MCF 10A (cell line): ENCODE measurements around the gene NFE2L2. TPM values are rescaled to one million over a fixed set of nuclear protein-coding genes. Genes with fewer than 3 reads are reported as not detected.

Experiments used
- BruUV-seq: library from RNA; stranded (reverse); fragments of 400-500 nt; replicated peaks from 2 replicates; lab custom pipeline; 2021; lab: Mats Ljungman, UMichigan
- CTCF ChIA-PET: fragments of 300-600 bp; sonication (Branson Sonifier 250); formaldehyde crosslinking; extraction: SDS; loops from one replicate; lab custom pipeline; 2021; ENCODE audit warnings: antibody characterized with exemption, inconsistent platforms; lab: Yijun Ruan, JAX
- POLR2A ChIA-PET: fragments of 300-600, 350-650 bp; sonication (Branson Sonifier 250); formaldehyde crosslinking; extraction: SDS; loops from one replicate; lab custom pipeline; 2020; ENCODE audit warnings: antibody characterized with exemption, inconsistent platforms; lab: Yijun Ruan, JAX
- DNase-seq: peaks from one replicate; pipeline ENCODE4 v3.0.0-alpha.2; 2018; ENCODE audit not compliant: unreplicated experiment
- H3K27ac Mint-ChIP-seq: one replicate; pipeline ENCODE4 v1.8.0; 2022; ENCODE audit warnings: mild to moderate bottlenecking, low read depth, mixed read lengths; ENCODE audit not compliant: unreplicated experiment
- H3K27me3 Mint-ChIP-seq: one replicate; pipeline ENCODE4 v1.8.0; 2022; ENCODE audit warnings: mixed read lengths; ENCODE audit not compliant: insufficient read depth, unreplicated experiment
- H3K36me3 Mint-ChIP-seq: one replicate; pipeline ENCODE4 v1.8.0; 2022; ENCODE audit warnings: mild to moderate bottlenecking, moderate library complexity, mixed read lengths; ENCODE audit not compliant: insufficient read depth, unreplicated experiment
- H3K4me1 Mint-ChIP-seq: one replicate; pipeline ENCODE4 v1.8.0; 2022; ENCODE audit warnings: mixed read lengths; ENCODE audit not compliant: insufficient read depth, unreplicated experiment
- H3K4me3 Mint-ChIP-seq: one replicate; pipeline ENCODE4 v1.8.0; 2022; ENCODE audit warnings: mild to moderate bottlenecking, moderate library complexity, mixed read lengths; ENCODE audit not compliant: unreplicated experiment
- H3K9me3 Mint-ChIP-seq: one replicate; pipeline ENCODE4 v1.8.0; 2022; ENCODE audit warnings: mixed read lengths; ENCODE audit not compliant: unreplicated experiment
- CTCF ChIP-seq: fragments of 200-600 bp; IDR thresholded peaks from one replicate; pipeline ENCODE4 v1.8.0; 2022; ENCODE audit warnings: antibody characterized with exemption, mild to moderate bottlenecking; ENCODE audit not compliant: unreplicated experiment
- intact Hi-C: fragments of 100-400 bp; cut with micrococcal nuclease; formaldehyde crosslinking; loops from 2 replicates; pipeline ENCODE4 v1.14.1; 2022
- total RNA-seq: library from RNA; stranded (reverse); gene quantifications from 2 replicates; pipeline ENCODE4 v1.2.3, GENCODE V29; 2022

NFE2L2 gene
- total RNA-seq, 1 experiment from 2014 or later: 180 TPM

GRCh38 chr2:177217247-177217843 lies 47.2 kb downstream of the NFE2L2 start:
- DNase-seq: no peak
- Mint-ChIP-seq H3K9me3 (no peaks in the 10 kb centered on the region), H3K27ac (peak overlapping the region; percentile 74), H3K4me3 (no peak overlapping the region), H3K36me3 (peaks cover 97% of the 10 kb centered on the region), H3K4me1 (peaks cover 18% of the 10 kb centered on the region), H3K27me3 (no peaks in the 10 kb centered on the region)
- ChIA-PET CTCF (interaction anchor here (0.6 to 1.6 kb wide), 6 partner anchors 12 to 1749 kb away, joined by 3 to 5 read pairs (median 4); no protein-coding TSS in a partner anchor), POLR2A (interaction anchor here (1.0 to 2.5 kb wide), 5 partner anchors 9 to 52 kb away, joined by 3 to 13 read pairs (median 5); partner anchors contain the start of gene NFE2L2)
- intact Hi-C loops: no loop called here
- no peak for TF ChIP-seq CTCF
- BruUV-seq: no TSS peak

- ChIA-PET POLR2A (interaction anchor here (0.6 to 5.0 kb wide), 34 partner anchors 9 to 1052 kb away, joined by 3 to 139 read pairs (median 12); partner anchors contain the start of genes AGPS and NFE2L2), CTCF (interaction anchor here (0.6 to 2.2 kb wide), 5 partner anchors 45 to 83 kb away, joined by 3 to 16 read pairs (median 4); no protein-coding TSS in a partner anchor)
- Mint-ChIP-seq H3K9me3 (no peaks in the 10 kb centered on the region), H3K4me3 (peak overlapping the region; percentile 91), H3K27ac (peak overlapping the region; percentile 100), H3K27me3 (no peaks in the 10 kb centered on the region), H3K4me1 (peaks cover 13% of the 10 kb centered on the region), H3K36me3 (peaks cover 65% of the 10 kb centered on the region)
- intact Hi-C loops: loop anchor here (1.0 to 5.0 kb wide), 3 partner anchors 41 to 119 kb away; no protein-coding TSS in a partner anchor
- BruUV-seq: TSS peak; percentile 42
- TF ChIP-seq CTCF: no peak
- DNase-seq: peak; percentile 92
These were observed 51.4 kb downstream of the NFE2L2 start for GRCh38 chr2:177212891-177213856.

GRCh38 chr2:177212106-177212890 lies 52.2 kb downstream of the NFE2L2 start, which contains the start of gene HNRNPA3:
HNRNPA3 (plus strand) TSS chr2:177212794; CDS start chr2:177212800, 6 bp downstream.
- H3K9me3 Mint-ChIP-seq: no peaks in the 10 kb centered on the region
- peak within 1 kb of the TSS; percentile 100 for H3K27ac Mint-ChIP-seq
- H3K36me3 Mint-ChIP-seq: peaks cover 57% of the 10 kb centered on the region
- ChIA-PET POLR2A (interaction anchor here (0.6 to 5.0 kb wide), 35 partner anchors 10 to 1146 kb away, joined by 3 to 139 read pairs (median 6); partner anchors contain the start of genes AGPS and NFE2L2), CTCF (interaction anchor here (0.6 to 1.0 kb wide), 6 partner anchors 14 to 61 kb away, joined by 3 to 5 read pairs (median 4); no protein-coding TSS in a partner anchor)
- BruUV-seq: no TSS peak
- no peaks in the 10 kb centered on the region for H3K27me3 Mint-ChIP-seq
- H3K4me1 Mint-ChIP-seq: peaks cover 13% of the 10 kb centered on the region
- intact Hi-C loops: loop anchor here (1.0 to 5.0 kb wide), 2 partner anchors 40 to 120 kb away; no protein-coding TSS in a partner anchor
- peak; percentile 98 for DNase-seq
- no peak for TF ChIP-seq CTCF
- peak within 1 kb of the TSS; percentile 91 for H3K4me3 Mint-ChIP-seq
